Endothelial cell of umbilical vein (primary cell): ENCODE measurements around the gene STARD13. TPM values are rescaled to one million over a fixed set of nuclear protein-coding genes. Genes with fewer than 3 reads are reported as not detected.

Experiments used
- BruUV-seq: library from RNA; stranded (reverse); fragments of 400-500 nt; replicated peaks from 2 replicates; lab custom pipeline; 2021; lab: Mats Ljungman, UMichigan
- CTCF ChIA-PET: fragments of 300-600, 350-600 bp; sonication (Branson Sonifier 250); formaldehyde crosslinking; loops from one replicate; lab custom pipeline; 2021; ENCODE audit warnings: antibody characterized with exemption, inconsistent platforms; lab: Charles Lee
- POLR2A ChIA-PET: fragments of 300-600, 350-600 bp; sonication (Branson Sonifier 250); formaldehyde crosslinking; loops from one replicate; lab custom pipeline; 2021; ENCODE audit warnings: antibody characterized with exemption, inconsistent platforms; lab: Charles Lee
- DNase-seq: peaks from one replicate; pipeline ENCODE4 v3.0.0-alpha.2; 2011; ENCODE audit warnings: low read depth, low spot score
- FAIRE-seq: peaks from 2 replicates; lab custom pipeline; 2011; peaks lifted over from hg19 to GRCh38; lab: Jason Lieb, UNC
- H2AFZ ChIP-seq: 2 replicates; pipeline ENCODE4 v1.6.0; 2012; ENCODE audit warnings: low read depth, low read length, control low read depth, inconsistent platforms
- H3K27ac ChIP-seq: 2 replicates; pipeline ENCODE4 v1.5.1; 2011; ENCODE audit warnings: low read depth, mild to moderate bottlenecking, control low read depth, low read length, moderate library complexity; ENCODE audit not compliant: insufficient read depth
- H3K27me3 ChIP-seq, 2 experiments: 2 replicates each; pipeline versions ENCODE4 v1.6.0 to v1.6.1; 2011; ENCODE audit warnings: low read length in 2 of 2, mixed read lengths in 1 of 2; ENCODE audit not compliant: control insufficient read depth in 2 of 2, insufficient read depth in 2 of 2
- H3K36me3 ChIP-seq, 2 experiments: 2 replicates in 1 of 2; 3 replicates in 1 of 2; pipeline ENCODE4 v1.5.1; 2011; ENCODE audit warnings: low read length in 2 of 2, mild to moderate bottlenecking in 1 of 2, moderate library complexity in 1 of 2; ENCODE audit not compliant: control insufficient read depth in 2 of 2, insufficient read depth in 2 of 2; ENCODE audit errors: extremely low read depth in 1 of 2
- H3K4me1 ChIP-seq: 3 replicates; pipeline ENCODE4 v1.5.1; 2011; ENCODE audit warnings: mild to moderate bottlenecking, low read length; ENCODE audit not compliant: control insufficient read depth, insufficient read depth; ENCODE audit errors: extremely low read depth
- H3K4me2 ChIP-seq: 2 replicates; pipeline ENCODE4 v1.6.1; 2011; ENCODE audit warnings: low read length, control low read depth, mixed read lengths; ENCODE audit not compliant: insufficient read depth
- H3K4me3 ChIP-seq, 3 experiments: fragments of 200-600 bp in 1 of 3; sonication (generic), shearing (Covaris generic) in 1 of 3; replicated peaks in 1 of 3; 2 replicates each; pipeline ENCODE4 v1.5.1; 2011 to 2016; ENCODE audit warnings: control low read depth in 3 of 3, low read length in 3 of 3, mild to moderate bottlenecking in 2 of 3, inconsistent platforms in 1 of 3, low read depth in 1 of 3, moderate library complexity in 1 of 3; ENCODE audit not compliant: insufficient read depth in 1 of 3
- H3K79me2 ChIP-seq: 2 replicates; pipeline ENCODE4 v1.6.0; 2012; ENCODE audit warnings: low read length, inconsistent platforms; ENCODE audit not compliant: control insufficient read depth, insufficient read depth
- H3K9ac ChIP-seq: replicated peaks from 2 replicates; pipeline ENCODE3; 2011; ENCODE audit warnings: low read length, control low read depth; ENCODE audit not compliant: insufficient read depth; ENCODE audit errors: extremely low read depth
- H3K9me1 ChIP-seq: replicated peaks from 3 replicates; pipeline ENCODE4 v1.6.0; 2011; ENCODE audit warnings: mild to moderate bottlenecking, low read length; ENCODE audit not compliant: control insufficient read depth, insufficient read depth; ENCODE audit errors: extremely low read depth
- H3K9me3 ChIP-seq: replicated peaks from 2 replicates; pipeline ENCODE4 v1.5.1; 2012; ENCODE audit warnings: low read length, inconsistent platforms; ENCODE audit not compliant: control insufficient read depth, insufficient read depth
- H4K20me1 ChIP-seq: replicated peaks from 2 replicates; pipeline ENCODE3; 2011; ENCODE audit warnings: mild to moderate bottlenecking, low read length; ENCODE audit not compliant: control insufficient read depth, insufficient read depth; ENCODE audit errors: extremely low read depth
- CTCF ChIP-seq, 2 donors: IDR thresholded peaks; 1 replicate in 1 of 2; 2 replicates in 1 of 2; pipeline ENCODE4 v1.5.1; 2011; ENCODE audit warnings: low read length in 2 of 2, mild to moderate bottlenecking in 2 of 2, moderate library complexity in 2 of 2, control low read depth in 1 of 2, inconsistent platforms in 1 of 2, low read depth in 1 of 2; ENCODE audit not compliant: insufficient read depth in 1 of 2; ENCODE audit errors: extremely low read depth in 1 of 2
- EZH2 ChIP-seq: IDR thresholded peaks from 2 replicates; pipeline ENCODE4 v1.6.1; 2012; ENCODE audit warnings: borderline replicate concordance, low read depth, mild to moderate bottlenecking, moderate library complexity, low read length, inconsistent platforms; ENCODE audit not compliant: severe bottlenecking
- FOS ChIP-seq: IDR thresholded peaks from 2 replicates; pipeline ENCODE4 v1.6.1; 2011; ENCODE audit warnings: mild to moderate bottlenecking, low read length, moderate library complexity, borderline replicate concordance; ENCODE audit not compliant: insufficient read depth
- GATA2 ChIP-seq: IDR thresholded peaks from 2 replicates; pipeline ENCODE4 v1.7.0; 2011; ENCODE audit warnings: low read depth, mild to moderate bottlenecking, moderate library complexity, mixed read lengths, low read length; ENCODE audit not compliant: insufficient read length, insufficient read depth
- JUN ChIP-seq: IDR thresholded peaks from 2 replicates; pipeline ENCODE4 v1.6.1; 2011; ENCODE audit warnings: borderline replicate concordance, low read depth; ENCODE audit not compliant: insufficient read length, insufficient read depth
- MAX ChIP-seq: IDR thresholded peaks from 2 replicates; pipeline ENCODE4 v1.6.1; 2011; ENCODE audit not compliant: insufficient read depth, insufficient read length
- MYC ChIP-seq: IDR thresholded peaks from one replicate; pipeline ENCODE4 v1.6.1; 2011; ENCODE audit warnings: mild to moderate bottlenecking, low read depth, low read length
- POLR2A ChIP-seq: IDR thresholded peaks from 2 replicates; pipeline ENCODE4 v1.6.1; 2012; ENCODE audit warnings: low read depth, mild to moderate bottlenecking, control low read depth, low read length
- POLR2AphosphoS5 ChIP-seq: IDR thresholded peaks from 2 replicates; pipeline ENCODE4 v1.6.1; 2012; ENCODE audit warnings: low read depth, mild to moderate bottlenecking, control low read depth, low read length, moderate library complexity; ENCODE audit not compliant: insufficient read depth
- dilution Hi-C: fragments of 300-500 bp; cut with MboI; formaldehyde crosslinking; loops from one replicate; pipeline ENCODE4 v1.15.0; 2019; ENCODE audit warnings: low sequenced_read_pairs; ENCODE audit not compliant: extremely low pct_ligation_motif_present
- intact Hi-C: fragments of 100-400 bp; cut with micrococcal nuclease; formaldehyde crosslinking; loops from one replicate; pipeline ENCODE4 v1.10.0; 2022
- polyA plus RNA-seq, 4 experiments: library from polyadenylated mRNA; depleted of rRNA in 3 of 4; stranded (reverse) in 3 of 4; unstranded in 1 of 4; fragments of >200 nt; gene quantifications; 2 replicates each; pipeline versions ENCODE4 v1.2.1 to v1.2.3, GENCODE V29; 2011 to 2012; ENCODE audit warnings: missing spikeins in 1 of 4
- total RNA-seq: library from RNA; stranded (reverse); gene quantifications from 2 replicates; pipeline ENCODE4 v1.2.3, GENCODE V29; 2021

STARD13 gene
- total and polyA plus RNA-seq, 2 donors (not counting 3 experiments of a cell fraction or from before 2014, with no cell fraction given): 11.0 to 47.7 TPM

GRCh38 chr13:33205224-33205623, 80.3 kb downstream of the STARD13 start:
- POLR2A ChIA-PET: interaction anchor here (1.0 kb wide), 1 partner anchor 12 kb away, joined by 3 read pairs; no protein-coding TSS in a partner anchor
- CTCF ChIA-PET: interaction anchor here (0.7 to 3.4 kb wide), 7 partner anchors 9 to 619 kb away, joined by 3 to 23 read pairs (median 4); no protein-coding TSS in a partner anchor
- Histone ChIP-seq H2AFZ (no peak overlapping the region), H4K20me1 (no peaks in the 10 kb centered on the region), H3K9ac (peak overlapping the region; percentile 53), H3K27ac (peak overlapping the region; percentile 76), H3K4me3 (peak overlapping the region in 1 of 3 experiments; percentile 7), H3K27me3 (no peaks in the 10 kb centered on the region), H3K4me2 (peak overlapping the region; percentile 75), H3K9me3 (no peaks in the 10 kb centered on the region), H3K9me1 (no peaks in the 10 kb centered on the region), H3K4me1 (peaks cover 54% of the 10 kb centered on the region), H3K79me2 (peaks cover 94% of the 10 kb centered on the region), H3K36me3 (no peaks in the 10 kb centered on the region)
- peak; percentile 47 for FAIRE-seq
- intact Hi-C loops: loop anchor here (1.0 to 10.0 kb wide), 5 partner anchors 18 to 1740 kb away; partner anchors contain the start of gene NBEA
- no peak for TF ChIP-seq GATA2
- no peak for TF ChIP-seq EZH2
- TF ChIP-seq MYC: no peak
- no peak for TF ChIP-seq POLR2A
- TF ChIP-seq CTCF (IDR thresholded peaks at IDR 0.05; ENCODE audit: extremely low read depth in 1 of 2, insufficient read depth in 1 of 2, low read depth in 1 of 2, low read length in 2 of 2): no peak
- TF ChIP-seq JUN: no peak
- TF ChIP-seq FOS: no peak
- no peak for TF ChIP-seq POLR2AphosphoS5
- TF ChIP-seq MAX: no peak
- no TSS peak for BruUV-seq
- dilution Hi-C loops: no loop called here
- peak; percentile 65 for DNase-seq
